Measurements from ENCODE around the gene TSPAN17. TPM values are rescaled to one million over a fixed set of nuclear protein-coding genes. Genes with fewer than 3 reads are reported as not detected.

TSPAN17 gene
- total and polyA plus RNA-seq, 9 of the 15 experiments (the other 6 are each of a cell fraction or from before 2014, with no cell fraction given) = 0.73 to 58.3 (median 34.5) TPM

- TF ChIP-seq MBD2 (IDR thresholded peaks at IDR 0.05; ENCODE audit: borderline replicate concordance, low read depth) (no peak), MTA3 (IDR thresholded peaks at IDR 0.05; ENCODE audit: borderline replicate concordance) (no peak), ZC3H11A (IDR thresholded peaks at IDR 0.05; ENCODE audit: low read depth, low read length) (no peak), COPS2 (conservative IDR thresholded peaks at IDR 0.05) (no peak), ZNF184 (CRISPR knock-in tag; IDR thresholded peaks at IDR 0.05) (no peak), ADNP (tag; IDR thresholded peaks at IDR 0.05) (no peak), MCM7 (IDR thresholded peaks at IDR 0.05) (no peak), HDGF (IDR thresholded peaks at IDR 0.05) (no peak), PRPF4 (IDR thresholded peaks at IDR 0.05; ENCODE audit: insufficient read depth, low read depth, low read length, poor library complexity, severe bottlenecking) (no peak), ARID1B (IDR thresholded peaks at IDR 0.05) (no peak), ARID2 (IDR thresholded peaks at IDR 0.05) (0 out of 2 replicates have a peak, but pooled peaks have one; percentile 10), FOXJ3 (CRISPR knock-in tag; IDR thresholded peaks at IDR 0.05) (no peak), E2F4 (CRISPR knock-in tag; IDR thresholded peaks at IDR 0.05; ENCODE audit: low read depth) (no peak), CXXC5 (CRISPR knock-in tag; IDR thresholded peaks at IDR 0.05) (no peak; the same call in 1 of the 2 replicates), TEAD1 (CRISPR knock-in tag; IDR thresholded peaks at IDR 0.05) (no peak), IFI16 (CRISPR knock-in tag; IDR thresholded peaks at IDR 0.05) (no peak), ZNF253 (CRISPR knock-in tag; conservative IDR thresholded peaks at IDR 0.05) (no peak), ZNF778 (CRISPR knock-in tag; IDR thresholded peaks at IDR 0.05) (no peak), BMI1 (IDR thresholded peaks at IDR 0.05; ENCODE audit: low read length) (no peak), CHAMP1 (IDR thresholded peaks at IDR 0.05) (no peak), L3MBTL2 (IDR thresholded peaks at IDR 0.05) (peak; percentile 57), ETV1 (tag; conservative IDR thresholded peaks at IDR 0.05; ENCODE audit: low read depth) (peak; percentile 72), DDX20 (tag; IDR thresholded peaks at IDR 0.05; ENCODE audit: low read depth) (no peak), TSC22D4 (tag; IDR thresholded peaks at IDR 0.05) (no peak), DNMT1 (IDR thresholded peaks at IDR 0.05) (no peak), SIN3B (IDR thresholded peaks at IDR 0.05; ENCODE audit: low read depth) (no peak)
These were observed 26.8 kb upstream of the TSPAN17 start (continued) for GRCh38 chr5:176620333-176620981.
